ENCODE results near the gene METTL26. TPM values are rescaled to one million over a fixed set of nuclear protein-coding genes. Genes with fewer than 3 reads are reported as not detected.
A peak's percentile ranks its signal among the peaks of the same experiment; 100 is the strongest.

METTL26 gene
- total and polyA plus RNA-seq, 2 of the 4 experiments (the other 2 are of a cell fraction): 46.8 to 128 TPM

DNA sequence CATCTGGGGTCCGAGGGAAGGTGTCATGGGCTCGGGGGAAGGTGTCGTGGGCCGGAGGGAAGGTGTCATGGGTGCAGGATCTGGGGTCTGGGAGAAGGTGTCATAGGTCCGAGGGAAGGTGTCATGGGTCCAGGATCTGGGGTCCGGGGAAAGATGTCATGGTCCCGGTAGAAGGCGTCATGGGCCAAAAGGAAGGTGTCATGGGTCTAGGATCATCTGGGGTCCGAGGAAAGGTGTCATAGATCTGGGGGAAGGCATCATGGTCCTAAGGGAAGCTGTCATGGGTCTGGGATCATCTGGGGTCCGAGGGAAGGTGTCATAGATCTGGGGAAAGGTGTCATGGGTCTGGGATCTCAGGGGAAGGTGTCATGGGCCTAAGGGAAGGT, 45.3 kb downstream of the METTL26 start:
- no TSS peak for BruUV-seq (replicated peaks)
- Histone ChIP-seq H3K9ac (ENCODE audit: low read depth, low read length) (peak overlapping the region; percentile 74), H3K18ac (ENCODE audit: low read depth, low read length) (no peak overlapping the region), H3K9me1 (ENCODE audit: insufficient read depth, low read length) (peaks cover 18% of the 10 kb centered on the region; the same call in 1 of the 2 replicates), H4K20me1 (ENCODE audit: insufficient read depth, low read length) (peaks cover 53% of the 10 kb centered on the region), H3K4me1 (ENCODE audit: control insufficient read depth, insufficient read depth, low read length) (peaks cover 18% of the 10 kb centered on the region), H2AK5ac (ENCODE audit: low read depth, low read length) (peak overlapping the region; percentile 67), H3K9me3 (ENCODE audit: control insufficient read depth, insufficient read depth, low read length) (no peaks in the 10 kb centered on the region), H3K56ac (ENCODE audit: extremely low read depth, insufficient read depth, low read length) (no peak overlapping the region), H2BK15ac (ENCODE audit: low read depth, low read length) (no peak overlapping the region), H3K79me1 (ENCODE audit: low read depth in 1 of 2, low read length in 2 of 2) (peaks cover 25 to 79% of the 10 kb centered on the region in 2 experiments; a peak in 3 of 4 replicates), H2BK120ac (ENCODE audit: low read depth, low read length) (no peak overlapping the region), H3K4me2 (ENCODE audit: low read depth, low read length) (peak overlapping the region; percentile 95), H4K8ac (ENCODE audit: low read depth in 2 of 2, low read length in 2 of 2) (no peak overlapping the region), H2BK20ac (ENCODE audit: low read depth, low read length) (no peak overlapping the region), H2AK9ac (replicated peaks; ENCODE audit: low read depth, low read length, poor library complexity) (peak overlapping the region; percentile 95), H3K27ac (ENCODE audit: insufficient read depth, low read length) (peak overlapping the region; percentile 38), H3K14ac (replicated peaks; ENCODE audit: low read depth, low read length) (peak overlapping the region; percentile 76; the same call in 1 of the 2 replicates), H3K27me3 (ENCODE audit: control insufficient read depth, insufficient read depth, low read length) (no peaks in the 10 kb centered on the region), H3K4ac (ENCODE audit: low read depth, low read length) (peak overlapping the region; percentile 82), H2AFZ (replicated peaks; ENCODE audit: low read length, poor library complexity) (peak overlapping the region; percentile 94), H4K91ac (ENCODE audit: insufficient read depth, low read depth, low read length) (no peak overlapping the region), H4K5ac (ENCODE audit: low read depth, low read length) (no peak overlapping the region), H3K36me3 (ENCODE audit: control insufficient read depth, insufficient read depth, low read length) (0 out of 2 replicates have a peak, but pooled peaks cover 2% of the 10 kb centered on the region), H3K23ac (ENCODE audit: low read depth, low read length) (peak overlapping the region; percentile 92), H3K4me3 (ENCODE audit: insufficient read depth, low read depth, low read length) (peak overlapping the region; percentile 98), H2BK5ac (ENCODE audit: low read depth, low read length, poor library complexity, severe bottlenecking) (no peak overlapping the region)
- WGBS, 2 experiments (ENCODE audit: extremely low coverage in 2 of 2, insufficient read length in 1 of 2): 46% methylated on average over 7 of the region's 10 CpGs; no CpG with 5 or more reads in 1 of the 2 experiments
- ChIA-PET POLR2A (ENCODE audit: unreplicated experiment) (no interaction called here), CTCF (interaction anchor here (0.8 kb wide), 1 partner anchor 10 kb away, joined by 3 read pairs; no protein-coding TSS in a partner anchor)
- in situ Hi-C loops (cut with MboI; ENCODE audit: low sequenced_read_pairs) (no loop called here), intact Hi-C loops (cut with micrococcal nuclease) (no loop called here), dilution Hi-C loops (cut with HindIII; ENCODE audit: low sequenced_read_pairs, unreplicated experiment) (no loop called here)
- TF ChIP-seq MAZ (IDR thresholded peaks at IDR 0.05; ENCODE audit: borderline replicate concordance, low read depth, low read length) (no peak), MAFK (IDR thresholded peaks at IDR 0.05; ENCODE audit: low read depth, low read length) (no peak), MXI1 (IDR thresholded peaks at IDR 0.05; ENCODE audit: borderline replicate concordance, low read depth, low read length) (no peak), CHD1 (IDR thresholded peaks at IDR 0.05; ENCODE audit: low read depth, low read length) (no peak), BHLHE40 (IDR thresholded peaks at IDR 0.05; ENCODE audit: low read depth, low read length) (no peak), SMC3 (IDR thresholded peaks at IDR 0.05; ENCODE audit: low read depth, low read length) (no peak), CEBPB (IDR thresholded peaks at IDR 0.05; ENCODE audit: low read depth, low read length) (no peak), POLR2A (IDR thresholded peaks at IDR 0.05; ENCODE audit: low read depth, low read length) (no peak), RFX5 (IDR thresholded peaks at IDR 0.05; ENCODE audit: low read depth, low read length) (no peak), FOS (IDR thresholded peaks at IDR 0.05; ENCODE audit: low read depth, low read length) (no peak), NFE2L2 (IDR thresholded peaks at IDR 0.05; ENCODE audit: low read depth, low read length) (no peak), RCOR1 (IDR thresholded peaks at IDR 0.05; ENCODE audit: insufficient replicate concordance, low read length) (no peak), RAD21 (IDR thresholded peaks at IDR 0.05; ENCODE audit: low read length) (no peak)
- TF ChIP-seq, protein P1, sequence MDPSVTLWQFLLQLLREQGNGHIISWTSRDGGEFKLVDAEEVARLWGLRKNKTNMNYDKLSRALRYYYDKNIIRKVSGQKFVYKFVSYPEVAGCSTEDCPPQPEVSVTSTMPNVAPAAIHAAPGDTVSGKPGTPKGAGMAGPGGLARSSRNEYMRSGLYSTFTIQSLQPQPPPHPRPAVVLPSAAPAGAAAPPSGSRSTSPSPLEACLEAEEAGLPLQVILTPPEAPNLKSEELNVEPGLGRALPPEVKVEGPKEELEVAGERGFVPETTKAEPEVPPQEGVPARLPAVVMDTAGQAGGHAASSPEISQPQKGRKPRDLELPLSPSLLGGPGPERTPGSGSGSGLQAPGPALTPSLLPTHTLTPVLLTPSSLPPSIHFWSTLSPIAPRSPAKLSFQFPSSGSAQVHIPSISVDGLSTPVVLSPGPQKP (IDR thresholded peaks at IDR 0.05; ENCODE audit: borderline replicate concordance, low read depth, low read length): no peak
- TF ChIP-seq, protein P2, sequence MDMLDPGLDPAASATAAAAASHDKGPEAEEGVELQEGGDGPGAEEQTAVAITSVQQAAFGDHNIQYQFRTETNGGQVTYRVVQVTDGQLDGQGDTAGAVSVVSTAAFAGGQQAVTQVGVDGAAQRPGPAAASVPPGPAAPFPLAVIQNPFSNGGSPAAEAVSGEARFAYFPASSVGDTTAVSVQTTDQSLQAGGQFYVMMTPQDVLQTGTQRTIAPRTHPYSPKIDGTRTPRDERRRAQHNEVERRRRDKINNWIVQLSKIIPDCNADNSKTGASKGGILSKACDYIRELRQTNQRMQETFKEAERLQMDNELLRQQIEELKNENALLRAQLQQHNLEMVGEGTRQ (IDR thresholded peaks at IDR 0.05; ENCODE audit: low read depth, low read length): no peak
- TF ChIP-seq, protein P3, sequence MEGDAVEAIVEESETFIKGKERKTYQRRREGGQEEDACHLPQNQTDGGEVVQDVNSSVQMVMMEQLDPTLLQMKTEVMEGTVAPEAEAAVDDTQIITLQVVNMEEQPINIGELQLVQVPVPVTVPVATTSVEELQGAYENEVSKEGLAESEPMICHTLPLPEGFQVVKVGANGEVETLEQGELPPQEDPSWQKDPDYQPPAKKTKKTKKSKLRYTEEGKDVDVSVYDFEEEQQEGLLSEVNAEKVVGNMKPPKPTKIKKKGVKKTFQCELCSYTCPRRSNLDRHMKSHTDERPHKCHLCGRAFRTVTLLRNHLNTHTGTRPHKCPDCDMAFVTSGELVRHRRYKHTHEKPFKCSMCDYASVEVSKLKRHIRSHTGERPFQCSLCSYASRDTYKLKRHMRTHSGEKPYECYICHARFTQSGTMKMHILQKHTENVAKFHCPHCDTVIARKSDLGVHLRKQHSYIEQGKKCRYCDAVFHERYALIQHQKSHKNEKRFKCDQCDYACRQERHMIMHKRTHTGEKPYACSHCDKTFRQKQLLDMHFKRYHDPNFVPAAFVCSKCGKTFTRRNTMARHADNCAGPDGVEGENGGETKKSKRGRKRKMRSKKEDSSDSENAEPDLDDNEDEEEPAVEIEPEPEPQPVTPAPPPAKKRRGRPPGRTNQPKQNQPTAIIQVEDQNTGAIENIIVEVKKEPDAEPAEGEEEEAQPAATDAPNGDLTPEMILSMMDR (conservative IDR thresholded peaks at IDR 0.05; ENCODE audit: low read depth, low read length): no peak
- DNase-seq (no peak), ATAC-seq (ENCODE audit: low read depth) (no peak)

Data from IMR-90 (cell line).